Hematopoietic multipotent progenitor cell treated with erythropoietin and hydrocortisone succinate and interleukin-3 and kit ligand, for 6 days (in vitro differentiated cells): ENCODE measurements around the gene CTAGE9.
"Not testable (repeated sequence)": the region's sequence is repeated elsewhere in the genome, so short reads cannot be mapped to it uniquely, and the experiment has no call there.

Experiments used
- DNase-seq: peaks from one replicate; pipeline ENCODE4 v3.0.0-alpha.2; 2015

Gene CTAGE9

GRCh38 chr6:131710917-131711316, at the start of gene CTAGE9:
CTAGE9 (minus strand) TSS chr6:131711017; CDS start chr6:131711017, 0 bp downstream.
- not testable (repeated sequence) for DNase-seq

- DNase-seq = no peak
These were observed 48.1 kb upstream of the CTAGE9 start for GRCh38 chr6:131758920-131759319.

- no peak for DNase-seq
These were observed 45.2 kb upstream of the CTAGE9 start for GRCh38 chr6:131756039-131756438.

GRCh38 chr6:131755597-131755996, 44.8 kb upstream of the CTAGE9 start:
- DNase-seq = no peak

- no peak for DNase-seq
These were observed 44.1 kb upstream of the CTAGE9 start for GRCh38 chr6:131754715-131755567.

GRCh38 chr6:131754088-131754487, 43.3 kb upstream of the CTAGE9 start:
- DNase-seq = no peak

- DNase-seq = not testable (repeated sequence)
These were observed 40.3 kb upstream of the CTAGE9 start for GRCh38 chr6:131751012-131751715.

GRCh38 chr6:131749023-131749422, 38.2 kb upstream of the CTAGE9 start:
- DNase-seq = no peak

GRCh38 chr6:131747821-131748353, 37.1 kb upstream of the CTAGE9 start:
- no peak for DNase-seq

GRCh38 chr6:131745476-131745875, 34.7 kb upstream of the CTAGE9 start:
- no peak for DNase-seq

GRCh38 chr6:131744432-131745287, 33.8 kb upstream of the CTAGE9 start:
- DNase-seq = no peak

GRCh38 chr6:131741688-131742393, 31.0 kb upstream of the CTAGE9 start:
- DNase-seq = no peak

GRCh38 chr6:131740161-131740560, 29.3 kb upstream of the CTAGE9 start:
- DNase-seq = no peak

- DNase-seq = no peak
These were observed 28.3 kb upstream of the CTAGE9 start for GRCh38 chr6:131739136-131739535.

- DNase-seq = no peak
These were observed 26.0 kb upstream of the CTAGE9 start for GRCh38 chr6:131736811-131737210.

GRCh38 chr6:131736003-131736596, 25.3 kb upstream of the CTAGE9 start:
- no peak for DNase-seq

- DNase-seq = no peak
These were observed 22.7 kb upstream of the CTAGE9 start for GRCh38 chr6:131733376-131734016.

- DNase-seq = no peak
These were observed 20.4 kb upstream of the CTAGE9 start for GRCh38 chr6:131731224-131731623.

- no peak for DNase-seq
These were observed 19.4 kb upstream of the CTAGE9 start for GRCh38 chr6:131730264-131730663.

GRCh38 chr6:131729550-131729949, 18.7 kb upstream of the CTAGE9 start:
- no peak for DNase-seq

GRCh38 chr6:131728296-131728939, 17.6 kb upstream of the CTAGE9 start:
- no peak for DNase-seq
